GM20000 (cell line): Measurements from ENCODE around the gene DNAI7.
A peak's percentile ranks its signal among the peaks of the same experiment; 100 is the strongest.

Experiments used
- DNase-seq: peaks from one replicate; pipeline ENCODE4 v3.0.0; 2012; ENCODE audit warnings: low spot score
- TF ChIP-seq, protein P1 (sequence below): IDR thresholded peaks from 2 replicates; pipeline ENCODE4 v1.5.1; 2012; ENCODE audit warnings: mild to moderate bottlenecking, control low read depth; ENCODE audit errors: extremely low read depth, missing control alignments

The DNAI7 gene

DNA sequence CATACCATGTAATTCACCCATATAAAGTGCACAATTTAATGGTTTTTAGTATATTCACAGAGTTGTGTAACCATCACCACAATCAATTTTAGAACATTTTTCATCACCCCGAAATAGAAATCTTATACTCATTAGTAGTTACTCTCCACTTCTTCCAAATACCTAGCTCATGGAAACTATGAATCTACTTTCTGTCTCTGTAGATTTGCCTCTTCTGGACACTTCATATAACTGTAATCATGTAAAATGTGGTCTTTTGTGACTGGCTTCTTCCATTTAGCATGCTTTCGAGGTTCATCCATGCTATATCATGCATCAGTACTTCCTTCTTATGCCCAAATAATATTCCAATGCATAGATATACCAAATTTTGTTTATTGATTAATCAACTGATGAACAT, 10.8 kb downstream of the DNAI7 start:
- TF ChIP-seq, protein P1, sequence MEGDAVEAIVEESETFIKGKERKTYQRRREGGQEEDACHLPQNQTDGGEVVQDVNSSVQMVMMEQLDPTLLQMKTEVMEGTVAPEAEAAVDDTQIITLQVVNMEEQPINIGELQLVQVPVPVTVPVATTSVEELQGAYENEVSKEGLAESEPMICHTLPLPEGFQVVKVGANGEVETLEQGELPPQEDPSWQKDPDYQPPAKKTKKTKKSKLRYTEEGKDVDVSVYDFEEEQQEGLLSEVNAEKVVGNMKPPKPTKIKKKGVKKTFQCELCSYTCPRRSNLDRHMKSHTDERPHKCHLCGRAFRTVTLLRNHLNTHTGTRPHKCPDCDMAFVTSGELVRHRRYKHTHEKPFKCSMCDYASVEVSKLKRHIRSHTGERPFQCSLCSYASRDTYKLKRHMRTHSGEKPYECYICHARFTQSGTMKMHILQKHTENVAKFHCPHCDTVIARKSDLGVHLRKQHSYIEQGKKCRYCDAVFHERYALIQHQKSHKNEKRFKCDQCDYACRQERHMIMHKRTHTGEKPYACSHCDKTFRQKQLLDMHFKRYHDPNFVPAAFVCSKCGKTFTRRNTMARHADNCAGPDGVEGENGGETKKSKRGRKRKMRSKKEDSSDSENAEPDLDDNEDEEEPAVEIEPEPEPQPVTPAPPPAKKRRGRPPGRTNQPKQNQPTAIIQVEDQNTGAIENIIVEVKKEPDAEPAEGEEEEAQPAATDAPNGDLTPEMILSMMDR = no peak

DNA sequence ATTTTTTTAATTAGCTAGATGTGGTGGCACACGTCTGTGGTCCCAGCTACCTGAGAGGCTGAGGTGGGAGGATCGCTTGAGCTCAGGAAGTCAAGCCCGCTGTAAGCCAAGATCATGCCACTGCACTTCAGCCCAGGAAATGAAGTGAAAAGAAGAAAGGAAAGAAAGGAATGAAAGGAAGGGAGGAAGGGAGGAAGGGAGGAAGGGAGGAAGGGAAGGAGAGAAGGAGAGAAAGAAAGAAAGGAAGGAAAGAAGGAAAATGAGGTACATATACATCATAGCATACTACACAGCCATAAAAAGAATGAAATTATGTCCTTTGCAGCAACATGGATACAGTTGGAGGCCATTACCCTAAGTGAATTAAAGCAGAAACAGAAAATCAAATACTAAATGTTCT, 12.2 kb downstream of the DNAI7 start:
- no peak for DNase-seq
- TF ChIP-seq, protein P1 = no peak

More for the DNA sequence above, 10.8 kb downstream of the DNAI7 start:
- DNase-seq = no peak

DNA sequence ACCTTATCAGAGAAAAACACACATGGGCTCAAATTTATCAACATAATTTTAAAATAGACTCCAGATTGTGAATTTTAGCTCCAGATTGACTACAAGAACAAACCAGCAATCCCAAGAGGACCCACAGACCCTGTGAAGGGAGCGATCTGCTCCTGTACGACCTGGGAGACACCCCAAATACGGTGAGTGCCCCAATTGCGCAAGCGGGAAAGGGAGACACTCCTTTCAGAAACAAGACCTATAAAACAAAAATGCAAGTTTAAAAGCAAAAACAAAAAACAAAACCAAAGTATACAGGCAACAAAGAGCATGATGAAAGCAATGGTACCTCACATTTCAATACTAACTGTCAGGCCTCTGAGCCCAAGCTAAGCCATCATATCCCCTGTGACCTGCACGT, 32.1 kb downstream of the DNAI7 start:
- no peak for DNase-seq
- TF ChIP-seq, protein P1 = no peak

DNA sequence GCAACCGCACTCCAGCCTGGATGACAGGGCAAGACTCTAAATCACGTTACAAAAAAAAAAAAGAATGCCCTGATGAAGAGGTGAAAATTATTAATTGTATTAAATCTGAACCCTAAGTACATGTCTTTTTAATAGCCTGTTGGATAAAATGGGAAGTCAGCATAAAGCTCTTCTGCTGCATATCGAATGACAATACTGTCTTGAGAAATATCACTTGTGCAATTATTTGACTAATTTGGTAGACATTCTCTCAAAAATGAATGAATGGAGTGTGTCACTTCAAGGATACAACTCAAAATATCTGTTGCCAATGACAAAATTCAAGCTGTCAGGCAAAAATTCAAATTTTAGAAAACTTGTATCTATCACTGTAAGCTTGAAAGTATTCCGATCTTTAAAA, 38.9 kb downstream of the DNAI7 start:
- DNase-seq = no peak
- TF ChIP-seq, protein P1 = no peak

DNA sequence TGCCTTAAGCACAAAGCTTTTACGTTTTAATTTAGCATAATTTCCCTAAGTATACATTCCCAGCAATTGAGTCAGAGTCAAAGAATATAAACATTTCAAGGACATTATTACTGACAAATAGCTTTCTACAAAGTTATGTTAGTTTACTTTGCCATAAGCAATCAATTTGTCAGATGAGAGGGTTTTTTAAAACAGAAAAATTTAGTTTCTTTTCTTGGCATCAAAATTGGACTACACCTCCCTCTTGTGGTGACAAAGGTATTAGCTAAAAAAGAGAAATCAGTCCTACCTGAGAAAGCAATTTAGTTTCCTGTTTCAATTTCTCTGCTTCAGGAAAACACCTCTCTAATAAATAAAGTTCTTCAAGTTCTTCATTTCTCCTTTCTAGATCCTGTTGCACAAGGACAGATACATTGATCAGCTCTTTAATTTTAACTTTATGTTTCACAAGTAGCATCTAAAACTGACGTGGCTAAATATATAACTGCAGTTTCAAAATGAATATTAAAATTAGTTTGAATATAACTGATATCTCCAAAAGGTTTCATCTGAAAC, 39.9 kb downstream of the DNAI7 start:
- TF ChIP-seq, protein P1 = no peak
- peak; percentile 48 for DNase-seq

DNA sequence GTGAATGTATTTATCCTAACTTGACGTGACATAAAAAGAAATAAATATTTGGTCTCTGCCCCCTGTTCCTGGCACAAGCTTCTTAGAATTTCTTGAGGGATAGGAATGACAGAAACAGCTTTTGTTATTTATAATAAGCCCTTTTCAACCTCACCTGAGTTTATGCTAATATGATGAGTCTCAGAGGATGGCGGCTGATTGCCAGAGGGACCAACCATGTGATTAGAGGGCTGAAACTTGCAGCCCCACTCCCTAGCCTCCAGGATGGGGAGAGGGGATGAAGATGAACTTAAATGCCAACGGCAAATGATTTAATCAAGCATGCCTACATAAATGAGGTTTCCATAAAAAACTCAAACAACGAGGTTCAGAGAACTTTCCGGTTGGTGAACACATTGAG, 42.9 kb downstream of the DNAI7 start:
- TF ChIP-seq, protein P1 = no peak
- DNase-seq = no peak

DNA sequence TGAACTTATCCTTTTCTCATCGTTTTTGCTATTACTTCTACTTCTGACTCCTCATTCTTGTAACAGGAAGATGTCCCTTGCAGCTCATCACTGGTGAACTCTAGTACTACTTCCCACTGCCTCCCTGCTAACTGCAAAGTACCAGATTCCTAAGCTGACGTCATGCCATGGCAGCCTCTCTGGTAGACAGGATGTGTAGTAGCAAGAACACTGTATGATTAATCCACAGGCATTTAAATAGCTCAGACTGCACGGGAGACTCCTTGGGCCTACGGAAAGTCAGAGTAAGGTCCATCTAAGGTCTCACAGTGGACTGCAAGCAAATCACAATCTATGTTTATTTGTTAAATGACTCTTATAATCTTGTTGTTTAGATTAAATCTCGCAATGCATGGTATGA, 43.5 kb downstream of the DNAI7 start:
- no peak for DNase-seq
- TF ChIP-seq, protein P1 = no peak
